ENCODE results near the gene PSMD2.
"Not testable (repeated sequence)": the region's sequence is repeated elsewhere in the genome, so short reads cannot be mapped to it uniquely, and the experiment has no call there.

The PSMD2 gene

DNA sequence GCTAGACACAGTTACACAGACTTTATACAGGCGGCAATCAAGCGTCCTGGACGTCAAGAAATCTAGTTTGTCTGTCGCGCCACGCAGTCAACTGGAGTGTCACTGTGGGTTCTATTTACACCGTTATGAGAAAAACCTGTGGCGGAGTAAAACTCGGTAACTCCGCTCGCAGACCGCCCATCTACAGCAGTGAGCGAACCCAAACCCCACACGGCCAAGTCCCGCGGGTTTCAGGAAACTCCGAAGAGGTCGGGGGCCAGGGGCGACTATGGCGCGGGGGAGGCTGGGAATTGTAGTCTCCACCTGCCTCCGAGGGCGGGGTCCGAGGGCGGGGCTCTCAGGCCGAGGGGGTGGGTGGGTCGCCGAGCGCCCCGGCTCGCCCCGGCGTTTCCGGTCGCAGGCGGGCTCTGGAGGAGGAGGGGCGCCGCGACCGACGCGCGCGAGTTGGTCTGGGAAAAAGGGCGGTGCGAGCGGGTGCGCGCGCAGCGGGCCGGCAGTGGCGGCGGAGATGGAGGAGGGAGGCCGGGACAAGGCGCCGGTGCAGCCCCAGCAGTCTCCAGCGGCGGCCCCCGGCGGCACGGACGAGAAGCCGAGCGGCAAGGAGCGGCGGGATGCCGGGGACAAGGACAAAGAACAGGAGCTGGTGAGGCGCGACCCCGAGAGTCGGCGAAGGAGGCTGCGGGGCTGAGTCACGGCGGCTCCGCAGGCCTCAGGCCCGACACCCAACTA, at the start of gene PSMD2:
PSMD2 (plus strand) TSS at position 483 of the 729 bp plus-strand sequence; CDS start at position 509, 26 bp downstream.
- DNase-seq = peak; percentile 98

DNA sequence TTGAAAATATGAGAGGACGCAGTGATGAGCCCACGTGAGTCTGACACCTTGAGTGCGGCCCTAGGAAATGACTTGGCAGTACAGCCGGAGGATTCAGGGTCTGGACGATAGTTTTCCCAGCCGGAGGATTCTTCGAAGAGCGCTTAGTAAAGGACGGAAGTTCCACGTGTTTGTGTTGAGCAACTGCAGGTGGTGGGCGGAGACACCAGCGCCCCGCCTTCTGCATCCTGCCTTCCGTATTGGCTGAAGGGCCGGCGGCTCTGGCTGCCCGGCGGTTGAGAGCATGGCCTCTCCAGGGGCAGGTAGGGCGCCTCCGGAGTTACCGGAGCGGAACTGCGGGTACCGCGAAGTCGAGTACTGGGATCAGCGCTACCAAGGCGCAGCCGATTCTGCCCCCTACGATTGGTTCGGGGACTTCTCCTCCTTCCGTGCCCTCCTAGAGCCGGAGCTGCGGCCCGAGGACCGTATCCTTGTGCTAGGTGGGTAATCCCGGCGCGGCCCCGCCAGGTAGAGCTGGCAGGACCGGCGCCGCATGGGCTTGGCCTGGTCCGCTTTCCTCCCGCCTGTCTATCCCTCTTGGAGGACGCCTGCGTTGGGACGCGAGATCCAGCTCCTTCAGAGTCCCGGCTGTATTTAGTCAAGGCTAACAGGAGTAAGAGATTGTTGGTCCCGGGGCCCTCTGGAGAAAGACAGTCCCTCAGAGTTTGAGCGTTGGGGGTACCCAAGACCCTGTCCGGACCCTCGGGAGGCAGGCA, 49.5 kb upstream of the PSMD2 start, which contains the start of gene EEF1AKMT4:
EEF1AKMT4 (plus strand) TSS at position 261 of the 755 bp plus-strand sequence; CDS start at position 284, 23 bp downstream.
- DNase-seq = peak; percentile 98

DNA sequence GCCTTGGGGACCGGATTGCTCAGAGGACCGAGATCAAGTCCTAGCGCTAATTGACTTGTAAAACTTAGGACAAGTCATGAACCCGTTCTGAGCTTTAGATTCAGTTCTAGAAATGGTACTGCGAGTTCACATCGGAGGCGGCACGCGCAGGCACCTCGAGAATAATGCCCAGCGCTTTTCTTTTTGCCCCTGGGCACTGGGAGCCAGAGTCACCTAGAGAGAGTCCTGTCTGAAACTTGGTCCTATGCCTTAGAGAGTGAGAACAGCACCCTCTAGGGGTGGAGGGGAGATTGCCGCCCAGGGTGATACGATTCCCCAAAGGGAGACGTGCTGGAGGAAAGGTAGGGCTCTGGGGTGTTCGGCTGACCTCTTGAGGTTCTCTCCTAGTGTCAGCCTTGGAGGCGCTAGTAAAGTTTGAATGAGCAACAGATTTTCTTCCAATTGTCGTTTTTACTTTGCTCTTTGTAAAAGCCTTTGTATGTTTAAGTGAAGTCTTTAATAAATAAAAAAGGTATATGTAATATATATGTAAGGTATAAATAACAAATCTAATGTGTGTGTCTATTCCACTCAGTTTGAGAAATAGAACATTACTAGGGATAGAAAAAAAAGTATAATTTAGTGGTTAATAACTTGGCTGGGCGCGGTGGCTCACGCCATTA, 48.7 kb upstream of the PSMD2 start:
- peak; percentile 86 to 91 for DNase-seq

DNA sequence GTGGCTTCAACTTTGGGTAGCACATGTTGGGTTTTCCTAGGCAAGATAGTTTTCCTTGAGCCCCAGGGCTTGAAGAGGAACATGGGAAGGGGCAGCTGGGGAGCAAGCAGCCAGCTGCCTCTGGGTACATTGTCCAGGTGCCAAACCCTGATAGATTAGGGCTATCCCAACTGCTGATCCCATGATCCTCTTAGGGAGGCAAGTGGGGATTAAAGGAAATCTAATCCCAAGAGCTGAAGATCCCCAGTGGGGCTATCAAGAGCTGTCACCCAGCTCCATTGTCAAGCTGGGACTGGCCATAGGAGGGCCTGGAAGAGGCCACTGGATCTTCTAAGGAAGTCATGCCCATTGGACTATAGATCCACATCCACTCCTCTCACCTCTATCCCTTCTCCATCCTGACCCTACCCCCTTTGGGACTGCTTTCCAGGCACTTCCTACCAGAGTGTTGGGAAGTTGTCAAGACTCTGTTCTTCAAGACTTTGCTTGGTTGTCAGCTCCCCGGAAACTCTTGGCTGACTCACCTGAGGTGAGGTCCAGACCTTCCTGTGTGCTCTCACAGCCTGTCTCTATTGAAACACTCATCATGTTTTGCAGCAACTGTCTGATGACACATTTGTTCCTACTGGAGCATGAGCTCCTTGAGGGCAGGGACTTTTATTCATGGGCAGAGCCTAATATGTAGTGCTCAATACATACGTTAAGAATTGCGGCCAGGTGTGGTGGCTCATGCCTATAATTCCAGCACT, 43.6 kb upstream of the PSMD2 start:
- DNase-seq = no peak

DNA sequence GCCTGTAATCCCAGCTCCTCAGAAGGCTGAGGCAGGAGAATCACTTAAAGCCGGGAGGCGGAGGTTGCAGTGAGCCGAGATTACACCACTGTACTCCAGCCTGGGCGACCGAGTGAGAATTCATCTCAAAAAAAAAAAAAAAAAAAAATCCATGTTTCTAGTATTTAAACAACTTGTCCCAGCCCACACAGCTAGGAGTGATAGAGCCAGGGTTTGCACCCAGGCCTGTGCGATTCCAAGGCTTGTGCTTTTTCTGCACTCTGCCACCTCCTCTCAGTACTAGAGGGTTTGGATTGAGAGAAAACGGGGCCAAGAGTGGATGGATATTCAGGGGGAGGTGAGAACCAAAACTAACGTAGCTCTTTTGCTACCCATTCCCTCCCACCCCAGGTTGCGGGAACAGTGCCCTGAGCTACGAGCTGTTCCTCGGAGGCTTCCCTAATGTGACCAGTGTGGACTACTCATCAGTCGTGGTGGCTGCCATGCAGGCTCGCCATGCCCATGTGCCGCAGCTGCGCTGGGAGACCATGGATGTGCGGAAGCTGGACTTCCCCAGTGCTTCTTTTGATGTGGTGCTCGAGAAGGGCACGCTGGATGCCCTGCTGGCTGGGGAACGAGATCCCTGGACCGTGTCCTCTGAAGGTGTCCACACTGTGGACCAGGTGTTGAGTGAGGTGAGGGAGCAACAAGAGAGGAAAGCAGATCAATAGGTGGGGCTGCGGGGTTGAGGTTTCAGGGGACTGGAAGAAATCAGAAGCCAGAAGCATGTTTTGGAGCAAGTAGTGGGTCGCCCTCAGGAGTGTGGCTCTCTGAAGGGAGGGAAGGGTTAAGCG, 41.7 kb upstream of the PSMD2 start:
- DNase-seq = no peak

DNA sequence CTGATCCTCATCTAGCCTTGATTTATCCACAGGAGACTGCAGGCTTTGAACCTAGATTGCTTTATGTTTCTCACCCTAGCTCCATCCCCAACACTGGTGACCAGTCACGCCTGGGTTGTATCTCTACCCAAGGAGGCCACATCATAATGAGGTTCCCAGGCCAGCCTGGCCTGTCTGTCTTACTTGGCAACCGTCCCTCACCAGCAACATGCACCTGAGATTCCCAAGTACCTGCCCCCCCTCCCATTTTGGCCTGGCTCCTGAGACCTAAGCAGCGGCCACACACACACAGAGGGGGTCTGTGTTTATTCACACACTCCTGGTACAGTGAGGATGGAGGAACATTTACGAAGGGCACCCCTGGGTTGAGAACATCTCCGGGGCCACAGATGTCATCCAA, 40.1 kb upstream of the PSMD2 start:
- DNase-seq = no peak

DNA sequence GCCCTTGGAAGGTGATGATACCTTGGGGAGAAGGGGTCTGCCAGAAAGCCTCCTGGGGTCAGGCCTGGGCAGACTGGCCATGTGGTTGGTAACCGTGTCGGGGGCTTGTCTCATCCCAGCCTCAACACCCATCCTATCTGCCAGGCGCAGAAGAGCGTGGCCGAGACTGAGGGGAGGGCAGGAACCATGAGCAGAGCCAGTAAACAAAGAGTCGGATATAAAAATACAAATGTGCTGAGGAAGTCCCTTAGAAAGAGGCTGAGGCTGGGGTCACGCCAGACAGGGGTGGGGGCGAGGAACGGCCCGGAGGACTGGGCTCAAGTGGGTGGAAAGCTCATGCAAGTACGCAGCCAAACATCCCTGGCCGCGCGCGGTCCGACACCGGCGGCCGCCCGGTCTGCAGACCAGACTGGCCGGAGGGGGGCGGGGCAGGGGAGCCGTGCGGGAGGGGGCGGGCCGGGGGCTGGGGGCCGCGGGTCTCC, 39.6 kb upstream of the PSMD2 start:
- no peak for DNase-seq

DNA sequence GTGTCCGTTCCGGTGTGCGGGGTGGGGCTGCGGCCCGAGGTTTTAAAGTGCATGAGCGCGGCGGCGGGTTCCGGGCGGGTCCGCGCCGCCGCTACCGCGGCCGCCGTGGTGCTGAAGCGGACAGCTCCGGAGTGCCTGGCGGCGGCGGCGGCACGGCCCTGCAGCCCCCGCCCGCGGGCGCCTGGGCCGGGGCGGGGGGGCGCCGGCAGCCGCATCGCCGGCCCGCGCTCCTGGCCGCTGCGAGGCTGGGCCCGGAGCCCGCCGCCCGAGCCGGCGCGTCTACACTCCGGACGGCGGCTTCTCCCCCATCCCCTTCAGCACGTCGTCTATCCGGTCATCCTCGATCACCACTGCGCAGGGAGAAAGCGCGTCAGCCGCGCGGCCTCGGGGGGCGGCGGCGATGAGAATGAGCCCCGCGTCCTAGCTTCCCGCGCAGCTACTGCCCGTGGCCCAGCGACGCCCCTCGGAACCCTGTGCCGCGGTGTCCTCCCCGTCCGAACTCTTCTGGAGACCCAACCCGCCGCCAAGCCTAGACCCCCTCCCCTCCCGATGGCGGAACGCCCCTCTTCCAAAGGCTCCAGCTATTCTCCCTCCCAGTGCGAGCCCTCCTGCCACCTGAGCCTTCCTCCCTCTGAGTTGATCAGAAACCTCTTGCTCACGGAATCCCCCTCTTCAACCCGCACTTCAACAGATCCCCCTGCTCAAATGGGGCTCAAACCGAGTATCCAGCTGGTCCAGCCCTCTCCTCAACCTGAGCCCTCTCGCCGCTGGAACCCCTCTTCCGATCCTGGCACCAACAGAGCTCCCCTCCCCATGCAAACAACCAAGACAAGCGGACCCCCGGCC, 38.9 kb upstream of the PSMD2 start:
- DNase-seq = peak; percentile 20 to 46

DNA sequence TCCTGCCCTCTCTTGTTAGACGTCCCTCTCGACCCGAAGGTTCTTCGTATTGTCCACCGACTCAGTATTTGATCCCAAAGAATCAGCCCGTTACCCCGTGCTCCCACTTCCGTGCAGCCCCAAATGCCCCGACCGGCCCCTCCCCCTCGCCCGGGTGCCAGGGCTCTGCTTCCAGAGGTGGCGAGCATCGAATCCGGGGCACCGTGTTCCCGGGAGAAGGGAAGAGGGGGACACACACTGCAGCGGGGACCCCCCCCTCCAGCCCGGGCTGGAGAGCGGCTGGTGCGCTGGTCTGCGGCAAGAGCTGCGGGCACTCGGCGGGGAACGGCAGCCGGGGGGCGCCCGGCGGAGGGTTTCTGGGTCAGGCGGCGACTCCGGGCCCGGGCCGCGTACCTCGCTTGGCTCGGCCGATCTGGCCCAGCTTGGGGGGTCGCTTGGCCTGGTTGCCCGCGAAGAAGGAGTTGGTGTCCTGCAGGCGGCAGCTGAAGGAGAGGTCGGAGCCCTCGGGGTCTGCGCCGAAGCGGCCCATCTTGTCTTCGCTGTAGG, 38.2 kb upstream of the PSMD2 start:
- no peak for DNase-seq

DNA sequence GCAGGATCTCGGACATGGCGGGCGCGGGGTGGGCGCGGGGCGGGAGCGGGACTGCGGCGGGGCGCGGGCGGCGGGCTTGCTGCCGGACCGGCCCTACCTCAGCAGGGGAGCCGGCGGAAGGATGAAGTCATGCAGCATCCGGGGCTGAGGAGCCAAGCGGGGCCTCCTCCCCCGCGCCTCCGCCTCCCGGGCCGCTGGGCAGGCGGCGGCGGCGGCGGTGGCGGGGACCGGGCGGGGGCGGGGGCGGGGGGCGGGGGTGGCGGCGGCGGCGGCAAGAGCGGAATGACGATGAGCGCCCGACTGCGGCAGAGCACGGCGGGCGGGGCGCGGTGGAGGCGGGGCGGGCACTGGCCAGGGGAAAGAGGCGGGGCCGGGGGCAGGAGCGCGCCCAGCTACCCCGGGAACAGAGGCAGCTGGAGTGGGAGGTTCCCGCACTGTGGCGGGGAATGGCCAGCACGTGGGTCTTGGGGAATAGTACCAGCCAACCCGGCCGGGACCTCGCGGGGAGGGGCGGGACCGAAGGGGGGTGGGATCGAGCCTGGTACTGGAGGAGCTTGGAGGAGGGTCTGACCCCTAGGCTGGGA, 37.7 kb upstream of the PSMD2 start, which contains the start of gene CAMK2N2:
CAMK2N2 (minus strand) TSS at position 284 of the 584 bp plus-strand sequence; CDS start at position 16, 268 bp downstream.
- DNase-seq = peak; percentile 59 to 70

DNA sequence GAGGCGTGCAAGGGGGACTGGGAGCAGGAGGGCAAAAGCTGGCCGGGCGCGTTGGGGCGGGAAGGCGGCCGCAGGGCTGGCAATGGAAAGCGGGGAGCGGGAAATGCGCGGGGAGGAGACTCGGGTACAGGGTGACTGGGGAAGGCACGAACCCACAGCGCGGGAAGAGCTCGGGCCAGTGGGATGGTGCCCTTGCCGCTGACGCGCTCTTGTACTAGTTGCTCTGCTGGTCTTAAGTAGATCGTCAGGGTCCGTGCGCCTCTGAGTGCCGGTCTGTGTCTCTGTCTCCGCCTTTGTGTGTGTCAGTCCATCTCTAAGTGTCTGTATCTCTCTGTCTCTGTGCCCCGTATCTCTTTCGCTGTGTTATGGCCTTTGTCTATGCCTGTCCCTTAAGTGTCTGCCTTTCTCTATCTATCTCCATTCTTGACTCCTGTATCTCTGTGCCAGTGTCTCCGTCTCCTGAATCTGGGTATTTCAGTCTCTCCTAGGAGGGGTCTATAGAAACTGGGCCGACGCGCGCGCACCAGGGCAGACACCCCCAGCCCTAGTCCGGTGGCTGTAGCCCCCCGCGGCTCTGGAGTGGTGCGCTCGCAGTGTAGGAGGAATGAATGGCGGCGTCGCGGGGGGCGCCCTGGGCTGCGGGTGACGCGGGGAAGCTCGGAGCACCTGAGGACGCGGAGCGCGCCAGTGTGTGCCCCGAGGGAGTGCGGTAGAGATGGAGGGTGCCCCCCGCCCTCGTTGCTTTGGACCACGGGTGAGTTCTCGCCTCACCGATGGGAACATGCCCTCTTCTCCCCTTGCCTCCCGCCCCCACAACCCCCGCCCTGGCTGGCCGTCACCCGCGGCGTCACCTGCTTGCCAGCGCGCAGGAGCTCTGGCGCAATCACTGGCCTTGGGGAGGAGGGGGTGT, 36.9 kb upstream of the PSMD2 start:
- peak; percentile 20 to 33 for DNase-seq

DNA sequence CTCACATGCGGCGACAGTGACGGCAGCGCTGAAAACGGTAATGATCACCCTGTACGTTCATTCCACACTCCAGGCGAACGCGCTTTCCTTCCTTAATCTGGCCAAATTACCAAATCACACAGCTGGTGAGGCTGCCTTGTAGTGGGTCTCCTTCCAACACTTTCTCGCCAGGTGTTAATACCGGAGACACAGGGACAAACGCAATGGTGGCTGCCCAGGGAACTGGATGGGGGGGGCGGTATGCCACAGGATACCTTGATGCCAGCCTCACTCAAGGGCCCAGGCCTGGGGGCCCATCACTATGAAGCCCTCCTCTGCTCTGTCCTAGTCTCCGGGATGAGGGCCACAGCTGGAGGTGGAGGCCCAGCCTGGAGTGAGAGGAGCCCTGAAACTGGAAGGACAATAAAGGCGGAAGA, 36.3 kb upstream of the PSMD2 start:
- DNase-seq = no peak

DNA sequence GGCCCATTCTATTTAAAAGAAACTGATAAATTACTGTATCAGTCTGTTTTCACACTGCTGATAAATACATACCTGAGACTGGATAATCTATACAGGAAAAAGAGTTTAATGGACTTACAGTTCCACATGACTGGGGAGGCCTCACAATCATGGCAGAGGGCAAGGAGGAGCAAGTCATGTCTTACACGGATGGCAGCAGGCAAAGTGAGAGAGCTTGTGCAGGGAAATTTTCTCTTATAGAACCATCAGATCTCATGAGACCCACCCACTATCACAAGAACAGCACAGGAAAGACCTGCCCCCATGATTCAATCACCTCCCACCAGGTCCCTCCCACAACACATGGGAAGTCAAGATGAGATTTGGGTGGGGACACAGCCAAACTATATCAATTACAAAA, 31.8 kb upstream of the PSMD2 start:
- DNase-seq = not testable (repeated sequence)

DNA sequence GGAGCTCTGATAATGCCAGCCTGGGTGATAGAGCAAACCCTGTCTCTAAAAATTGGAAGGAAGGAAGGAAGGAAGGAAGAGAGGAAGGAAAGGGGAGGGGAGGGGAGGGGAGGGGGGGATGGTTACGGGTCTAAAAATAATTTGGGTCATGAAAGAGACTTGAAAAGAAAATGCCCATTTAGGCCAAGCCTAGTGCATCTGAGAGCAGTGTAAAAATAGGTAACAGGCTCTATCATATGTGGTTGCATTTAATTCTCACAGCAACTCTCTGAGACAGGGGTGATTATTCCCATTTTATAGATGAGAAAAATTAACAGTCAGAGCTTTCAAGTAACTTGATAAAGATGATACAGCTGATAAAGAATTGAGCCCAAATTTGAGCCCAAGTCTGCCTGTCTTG, 26.8 kb upstream of the PSMD2 start:
- no peak for DNase-seq

DNA sequence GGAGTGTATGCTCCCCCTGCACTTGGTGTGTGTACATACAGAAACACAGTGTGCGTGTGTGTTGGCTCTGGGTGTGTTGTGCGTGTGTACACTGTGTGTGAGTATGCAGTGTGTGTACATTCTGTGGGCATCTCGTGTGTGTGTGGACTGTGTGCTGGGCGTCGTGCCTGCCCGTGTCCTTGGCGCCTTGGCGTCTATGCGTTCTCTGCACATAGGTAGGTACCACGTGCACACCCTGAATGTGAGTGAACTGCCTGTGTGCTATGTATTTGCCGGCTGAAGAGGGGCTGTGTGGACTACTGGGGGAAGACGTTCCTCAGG, 23.7 kb upstream of the PSMD2 start:
- no peak for DNase-seq

DNA sequence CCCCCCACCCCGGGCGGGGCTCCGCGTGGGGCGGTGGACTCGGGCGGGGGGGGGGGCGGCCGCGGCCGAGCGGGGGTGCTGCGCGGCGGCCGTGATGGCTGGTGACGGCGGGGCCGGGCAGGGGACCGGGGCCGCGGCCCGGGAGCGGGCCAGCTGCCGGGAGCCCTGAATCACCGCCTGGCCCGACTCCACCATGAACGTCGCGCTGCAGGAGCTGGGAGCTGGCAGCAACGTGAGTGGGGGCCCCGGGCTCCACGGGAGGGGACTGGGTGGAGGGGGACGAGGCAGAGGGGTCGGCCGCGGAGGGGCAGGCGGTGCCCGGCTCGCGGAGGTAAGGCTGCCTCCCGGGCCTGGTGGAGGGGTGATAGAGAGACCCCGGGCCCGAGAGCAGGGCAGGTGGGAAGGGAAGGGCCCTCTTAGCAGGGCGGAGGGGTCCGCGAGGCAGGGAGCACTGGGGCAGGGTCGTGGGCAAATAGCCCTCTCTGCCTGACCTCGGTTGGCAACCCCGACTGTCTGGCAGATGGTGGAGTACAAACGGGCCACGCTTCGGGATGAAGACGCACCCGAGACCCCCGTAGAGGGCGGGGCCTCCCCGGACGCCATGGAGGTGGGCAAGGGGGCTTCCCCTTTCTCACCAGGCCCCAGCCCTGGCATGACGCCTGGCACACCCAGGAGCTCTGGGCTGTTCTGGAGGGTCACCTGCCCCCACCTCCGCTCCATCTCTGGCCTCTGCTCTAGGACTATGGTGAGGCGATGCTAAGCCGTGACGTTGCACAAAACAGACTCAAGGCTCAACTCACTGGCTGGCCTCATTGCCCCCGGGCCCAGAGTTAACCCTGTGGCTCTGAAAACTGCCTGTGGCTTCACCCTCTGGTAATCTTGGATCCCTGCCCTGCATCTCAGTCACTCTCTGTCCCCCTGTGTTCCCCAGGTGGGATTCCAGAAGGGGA, 22.8 kb upstream of the PSMD2 start, which contains the start of gene ECE2:
ECE2 (plus strand) TSS at position 62 of the 950 bp plus-strand sequence; CDS start at position 194, 132 bp downstream.
- no peak for DNase-seq

DNA sequence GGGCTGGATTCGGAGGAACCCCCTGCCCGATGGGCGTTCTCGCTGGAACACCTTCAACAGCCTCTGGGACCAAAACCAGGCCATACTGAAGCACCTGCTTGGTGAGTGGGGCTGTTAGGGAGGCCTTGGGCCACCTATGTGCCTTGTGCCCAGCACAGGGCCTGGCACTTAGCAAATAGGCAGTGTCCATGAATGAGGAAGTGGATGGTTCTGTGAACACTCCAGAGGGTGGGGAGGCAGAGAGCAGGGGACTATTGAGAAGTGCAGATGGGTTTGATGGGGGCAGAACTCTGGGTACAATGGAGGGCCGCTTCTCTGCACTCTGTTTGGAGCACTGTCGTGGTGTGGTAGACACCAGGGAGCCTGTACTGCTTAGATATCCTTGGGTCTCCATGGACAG, 21.7 kb upstream of the PSMD2 start:
- no peak for DNase-seq

DNA sequence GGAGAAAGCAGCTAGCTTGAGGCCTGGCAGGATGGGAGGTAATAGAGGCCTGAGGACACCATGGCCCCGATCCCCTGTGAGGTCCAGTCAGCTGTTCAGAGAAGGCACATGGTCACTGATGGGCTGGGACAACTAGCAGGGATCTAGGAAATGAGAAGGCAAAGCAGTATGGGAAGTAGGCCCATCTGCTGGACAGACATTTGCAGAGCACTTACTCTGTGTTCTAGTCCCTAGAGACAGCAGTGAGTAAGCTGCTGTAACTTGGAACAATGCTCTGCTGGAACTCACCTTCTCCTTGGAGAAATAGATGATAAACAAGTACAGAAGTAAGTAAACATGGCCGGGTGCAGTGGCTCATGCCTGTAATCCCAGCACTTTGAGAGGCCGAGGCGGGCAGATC, 16.1 kb upstream of the PSMD2 start:
- DNase-seq = no peak
